NCI-H1048 (cell line): ENCODE results near the gene IDH2.
"Not testable (repeated sequence)": the region's sequence is repeated elsewhere in the genome, so short reads cannot be mapped to it uniquely, and the experiment has no call there.

Experiments
- DNase-seq: peaks from one replicate; lab custom pipeline; 2025; lab: John Stamatoyannopoulos, UW

Gene IDH2

GRCh38 chr15:90114451-90114901, 12.2 kb upstream of the IDH2 start:
- no peak for DNase-seq

- DNase-seq: no peak
These were observed 10.9 kb upstream of the IDH2 start for GRCh38 chr15:90113166-90113565.

- DNase-seq: not testable (repeated sequence)
These were observed 7.0 kb upstream of the IDH2 start for GRCh38 chr15:90109163-90109751.

- not testable (repeated sequence) for DNase-seq
These were observed 5.8 kb upstream of the IDH2 start for GRCh38 chr15:90108038-90108437.

GRCh38 chr15:90106522-90107117, 4.4 kb upstream of the IDH2 start:
- no peak for DNase-seq

GRCh38 chr15:90105521-90105920, 3.3 kb upstream of the IDH2 start:
- no peak for DNase-seq

GRCh38 chr15:90104551-90104950, 2.3 kb upstream of the IDH2 start:
- no peak for DNase-seq

GRCh38 chr15:90103701-90104329, 1.5 kb upstream of the IDH2 start:
- DNase-seq: no peak

GRCh38 chr15:90101130-90101968, 919 bp downstream of the IDH2 start:
- no peak for DNase-seq

- no peak for DNase-seq
These were observed 2.1 kb downstream of the IDH2 start for GRCh38 chr15:90099868-90100831.

- no peak for DNase-seq
These were observed 3.0 kb downstream of the IDH2 start for GRCh38 chr15:90099072-90099867.

- DNase-seq: no peak
These were observed 4.8 kb downstream of the IDH2 start for GRCh38 chr15:90097475-90097874.

GRCh38 chr15:90095521-90095959, 6.7 kb downstream of the IDH2 start:
- no peak for DNase-seq

GRCh38 chr15:90091156-90091931, 10.9 kb downstream of the IDH2 start:
- DNase-seq: no peak

- no peak for DNase-seq
These were observed 11.9 kb downstream of the IDH2 start for GRCh38 chr15:90090226-90090848.

- no peak for DNase-seq
These were observed 14.7 kb downstream of the IDH2 start for GRCh38 chr15:90087454-90088154.

GRCh38 chr15:90086868-90087268, 15.4 kb downstream of the IDH2 start:
- DNase-seq: no peak

GRCh38 chr15:90085565-90085964, 16.7 kb downstream of the IDH2 start:
- no peak for DNase-seq
